ENCODE data around the gene CRYL1.

- TF ChIP-seq, protein P1, sequence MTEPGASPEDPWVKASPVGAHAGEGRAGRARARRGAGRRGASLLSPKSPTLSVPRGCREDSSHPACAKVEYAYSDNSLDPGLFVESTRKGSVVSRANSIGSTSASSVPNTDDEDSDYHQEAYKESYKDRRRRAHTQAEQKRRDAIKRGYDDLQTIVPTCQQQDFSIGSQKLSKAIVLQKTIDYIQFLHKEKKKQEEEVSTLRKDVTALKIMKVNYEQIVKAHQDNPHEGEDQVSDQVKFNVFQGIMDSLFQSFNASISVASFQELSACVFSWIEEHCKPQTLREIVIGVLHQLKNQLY (CRISPR knock-in tag; IDR thresholded peaks at IDR 0.05) = no peak
- no peak for TF ChIP-seq CTCF (IDR thresholded peaks at IDR 0.05)
Measured at GRCh38 chr13:20570517-20570916, 44.9 kb upstream of the CRYL1 start.

Measured in WTC11 (cell line).